ENCODE measurements around the gene LTF. TPM values are rescaled to one million over a fixed set of nuclear protein-coding genes. Genes with fewer than 3 reads are reported as not detected.

LTF gene
- total and polyA plus RNA-seq, 9 of the 15 experiments (the other 6 are each of a cell fraction or from before 2014, with no cell fraction given): 0.07 TPM; not detected in 8

DNA sequence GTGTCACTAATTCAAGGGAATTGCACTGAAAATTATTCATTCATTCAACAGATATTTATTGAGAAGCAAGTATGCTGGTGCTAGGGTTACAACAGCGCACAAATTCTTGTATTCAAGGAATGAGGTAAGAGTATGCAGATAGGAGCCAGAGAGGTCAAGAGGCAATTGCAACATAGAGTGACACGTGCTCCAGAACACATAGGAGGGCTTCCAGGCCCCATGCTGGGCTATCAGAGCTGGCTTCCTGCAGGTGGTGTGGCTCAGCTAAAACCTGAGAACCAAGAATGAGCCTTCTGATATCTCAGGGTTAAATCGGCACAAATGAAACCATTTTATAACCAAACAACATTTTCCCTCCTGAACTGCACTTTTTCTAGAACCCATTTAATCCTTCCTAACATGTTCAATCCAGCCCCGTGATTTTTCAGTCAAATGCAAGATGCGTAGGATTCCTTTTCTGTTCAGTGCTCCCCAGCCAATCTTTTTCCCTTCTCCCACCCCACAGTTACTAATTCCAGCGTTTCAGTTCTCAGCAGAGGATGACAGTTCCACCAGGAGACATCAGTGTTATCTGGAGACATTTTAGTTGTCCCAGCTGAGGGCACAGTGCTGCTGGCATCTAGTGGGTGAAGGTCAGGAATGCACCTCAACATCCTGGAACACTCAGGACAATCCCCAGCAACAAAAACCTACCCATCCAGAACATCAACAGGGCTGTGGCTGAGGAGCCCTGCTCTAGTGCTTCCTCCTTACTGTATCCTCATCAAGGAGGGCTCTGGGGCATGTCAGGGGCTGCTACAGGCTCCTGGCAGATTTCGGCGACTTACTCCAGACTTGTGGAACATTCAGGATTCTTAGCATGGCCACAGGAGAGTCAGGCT, 70.9 kb downstream of the LTF start (continued):
- TF ChIP-seq, protein P1, sequence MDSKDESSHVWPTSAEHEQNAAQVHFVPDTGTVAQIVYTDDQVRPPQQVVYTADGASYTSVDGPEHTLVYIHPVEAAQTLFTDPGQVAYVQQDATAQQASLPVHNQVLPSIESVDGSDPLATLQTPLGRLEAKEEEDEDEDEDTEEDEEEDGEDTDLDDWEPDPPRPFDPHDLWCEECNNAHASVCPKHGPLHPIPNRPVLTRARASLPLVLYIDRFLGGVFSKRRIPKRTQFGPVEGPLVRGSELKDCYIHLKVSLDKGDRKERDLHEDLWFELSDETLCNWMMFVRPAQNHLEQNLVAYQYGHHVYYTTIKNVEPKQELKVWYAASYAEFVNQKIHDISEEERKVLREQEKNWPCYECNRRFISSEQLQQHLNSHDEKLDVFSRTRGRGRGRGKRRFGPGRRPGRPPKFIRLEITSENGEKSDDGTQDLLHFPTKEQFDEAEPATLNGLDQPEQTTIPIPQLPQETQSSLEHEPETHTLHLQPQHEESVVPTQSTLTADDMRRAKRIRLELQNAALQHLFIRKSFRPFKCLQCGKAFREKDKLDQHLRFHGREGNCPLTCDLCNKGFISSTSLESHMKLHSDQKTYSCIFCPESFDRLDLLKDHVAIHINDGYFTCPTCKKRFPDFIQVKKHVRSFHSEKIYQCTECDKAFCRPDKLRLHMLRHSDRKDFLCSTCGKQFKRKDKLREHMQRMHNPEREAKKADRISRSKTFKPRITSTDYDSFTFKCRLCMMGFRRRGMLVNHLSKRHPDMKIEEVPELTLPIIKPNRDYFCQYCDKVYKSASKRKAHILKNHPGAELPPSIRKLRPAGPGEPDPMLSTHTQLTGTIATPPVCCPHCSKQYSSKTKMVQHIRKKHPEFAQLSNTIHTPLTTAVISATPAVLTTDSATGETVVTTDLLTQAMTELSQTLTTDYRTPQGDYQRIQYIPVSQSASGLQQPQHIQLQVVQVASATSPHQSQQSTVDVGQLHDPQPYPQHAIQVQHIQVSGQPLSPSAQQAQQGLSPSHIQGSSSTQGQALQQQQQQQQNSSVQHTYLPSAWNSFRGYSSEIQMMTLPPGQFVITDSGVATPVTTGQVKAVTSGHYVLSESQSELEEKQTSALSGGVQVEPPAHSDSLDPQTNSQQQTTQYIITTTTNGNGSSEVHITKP (IDR thresholded peaks at IDR 0.05; ENCODE audit: partially characterized antibody): no peak
- TF ChIP-seq TCF3 (CRISPR knock-in tag; IDR thresholded peaks at IDR 0.05): no peak
- 0 out of 2 replicates have a peak, but pooled peaks have one; percentile 45 for TF ChIP-seq DPF2 (IDR thresholded peaks at IDR 0.05)
- peak; percentile 62 to 80; a peak in 3 of 4 replicates for TF ChIP-seq TRIM24 (IDR thresholded peaks at IDR 0.05)
- TF ChIP-seq, protein P2, sequence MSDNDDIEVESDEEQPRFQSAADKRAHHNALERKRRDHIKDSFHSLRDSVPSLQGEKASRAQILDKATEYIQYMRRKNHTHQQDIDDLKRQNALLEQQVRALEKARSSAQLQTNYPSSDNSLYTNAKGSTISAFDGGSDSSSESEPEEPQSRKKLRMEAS (CRISPR knock-in tag; IDR thresholded peaks at IDR 0.05): peak; percentile 66
- TF ChIP-seq SOX6 (IDR thresholded peaks at IDR 0.05): 0 out of 2 replicates have a peak, but pooled peaks have one; percentile 46
- TF ChIP-seq, protein P3, sequence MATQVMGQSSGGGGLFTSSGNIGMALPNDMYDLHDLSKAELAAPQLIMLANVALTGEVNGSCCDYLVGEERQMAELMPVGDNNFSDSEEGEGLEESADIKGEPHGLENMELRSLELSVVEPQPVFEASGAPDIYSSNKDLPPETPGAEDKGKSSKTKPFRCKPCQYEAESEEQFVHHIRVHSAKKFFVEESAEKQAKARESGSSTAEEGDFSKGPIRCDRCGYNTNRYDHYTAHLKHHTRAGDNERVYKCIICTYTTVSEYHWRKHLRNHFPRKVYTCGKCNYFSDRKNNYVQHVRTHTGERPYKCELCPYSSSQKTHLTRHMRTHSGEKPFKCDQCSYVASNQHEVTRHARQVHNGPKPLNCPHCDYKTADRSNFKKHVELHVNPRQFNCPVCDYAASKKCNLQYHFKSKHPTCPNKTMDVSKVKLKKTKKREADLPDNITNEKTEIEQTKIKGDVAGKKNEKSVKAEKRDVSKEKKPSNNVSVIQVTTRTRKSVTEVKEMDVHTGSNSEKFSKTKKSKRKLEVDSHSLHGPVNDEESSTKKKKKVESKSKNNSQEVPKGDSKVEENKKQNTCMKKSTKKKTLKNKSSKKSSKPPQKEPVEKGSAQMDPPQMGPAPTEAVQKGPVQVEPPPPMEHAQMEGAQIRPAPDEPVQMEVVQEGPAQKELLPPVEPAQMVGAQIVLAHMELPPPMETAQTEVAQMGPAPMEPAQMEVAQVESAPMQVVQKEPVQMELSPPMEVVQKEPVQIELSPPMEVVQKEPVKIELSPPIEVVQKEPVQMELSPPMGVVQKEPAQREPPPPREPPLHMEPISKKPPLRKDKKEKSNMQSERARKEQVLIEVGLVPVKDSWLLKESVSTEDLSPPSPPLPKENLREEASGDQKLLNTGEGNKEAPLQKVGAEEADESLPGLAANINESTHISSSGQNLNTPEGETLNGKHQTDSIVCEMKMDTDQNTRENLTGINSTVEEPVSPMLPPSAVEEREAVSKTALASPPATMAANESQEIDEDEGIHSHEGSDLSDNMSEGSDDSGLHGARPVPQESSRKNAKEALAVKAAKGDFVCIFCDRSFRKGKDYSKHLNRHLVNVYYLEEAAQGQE (IDR thresholded peaks at IDR 0.05; ENCODE audit: borderline replicate concordance): peak; percentile 32; the same call in 1 of the 2 replicates
- TF ChIP-seq, protein P3 (CRISPR knock-in tag; IDR thresholded peaks at IDR 0.05; ENCODE audit: low read depth): no peak
- TF ChIP-seq STAT5A (IDR thresholded peaks at IDR 0.05; ENCODE audit: borderline replicate concordance, low read length): 0 out of 2 replicates have a peak, but pooled peaks have one; percentile 16
- TF ChIP-seq ZBTB17 (CRISPR knock-in tag; IDR thresholded peaks at IDR 0.05): no peak
- TF ChIP-seq LEF1 (IDR thresholded peaks at IDR 0.05): peak; percentile 42; the same call in 1 of the 2 replicates

Measured in K562 (cell line).